ENCODE measurements around the gene ZNF71. TPM values are rescaled to one million over a fixed set of nuclear protein-coding genes. Genes with fewer than 3 reads are reported as not detected.

ZNF71 gene
- total and polyA plus RNA-seq, 2 of the 8 experiments (the other 6 are each of a cell fraction or from before 2014, with no cell fraction given): 8.2 to 12.4 TPM

Other genes with a start within 250 kb of the ZNF71 start
- 3.8 and 5.8 TPM in 2 replicates for gene ZNF582, start 201.8 kb upstream of the ZNF71 start, total RNA-seq (2021; fragmentation: NEBNext Ultra II Directional; extraction: Animal tissue kit (Norgen Biotek cat#: 25700))
- 2.4 and 3.8 TPM in 2 replicates for gene ZNF582, start 201.8 kb upstream of the ZNF71 start, polyA plus RNA-seq (2011; rRNA removed)
- 2.6 and 2.8 TPM in 2 replicates for gene ZNF583, start 191.0 kb upstream of the ZNF71 start, total RNA-seq (2021; fragmentation: NEBNext Ultra II Directional; extraction: Animal tissue kit (Norgen Biotek cat#: 25700))
- 0.24 and 0.48 TPM in 2 replicates for gene ZNF583, start 191.0 kb upstream of the ZNF71 start, polyA plus RNA-seq (2011; rRNA removed)
- 9.3 and 10.7 TPM in 2 replicates for gene ZNF667, start 118.0 kb upstream of the ZNF71 start, total RNA-seq (2021; fragmentation: NEBNext Ultra II Directional; extraction: Animal tissue kit (Norgen Biotek cat#: 25700))
- gene ZNF667, start 118.0 kb upstream of the ZNF71 start, polyA plus RNA-seq (2011; rRNA removed): 3.1 and 4.4 TPM in 2 replicates
- gene ZNF471, start 87.4 kb upstream of the ZNF71 start, total RNA-seq (2021; fragmentation: NEBNext Ultra II Directional; extraction: Animal tissue kit (Norgen Biotek cat#: 25700)): 0.42 and 0.74 TPM in 2 replicates
- 0.46 and 0.73 TPM in 2 replicates for gene ZNF471, start 87.4 kb upstream of the ZNF71 start, polyA plus RNA-seq (2011; rRNA removed)
- gene ZFP28, start 56.4 kb upstream of the ZNF71 start, total RNA-seq (2021; fragmentation: NEBNext Ultra II Directional; extraction: Animal tissue kit (Norgen Biotek cat#: 25700)): 4.5 and 5.2 TPM in 2 replicates
- 1.3 and 1.6 TPM in 2 replicates for gene ZFP28, start 56.4 kb upstream of the ZNF71 start, polyA plus RNA-seq (2011; rRNA removed)
- gene ZNF470, start 27.8 kb upstream of the ZNF71 start, total RNA-seq (2021; fragmentation: NEBNext Ultra II Directional; extraction: Animal tissue kit (Norgen Biotek cat#: 25700)): 6.8 and 8.8 TPM in 2 replicates
- 1.9 and 2.0 TPM in 2 replicates for gene ZNF470, start 27.8 kb upstream of the ZNF71 start, polyA plus RNA-seq (2011; rRNA removed)
- not detected in 2 replicates for gene SMIM17, start 47.9 kb downstream of the ZNF71 start, total RNA-seq (2021; fragmentation: NEBNext Ultra II Directional; extraction: Animal tissue kit (Norgen Biotek cat#: 25700))
- gene SMIM17, start 47.9 kb downstream of the ZNF71 start, polyA plus RNA-seq (2011; rRNA removed): 0.06 TPM in 1 of 2 replicates, not detected in the other
- gene ZNF835, start 76.5 kb downstream of the ZNF71 start, total RNA-seq (2021; fragmentation: NEBNext Ultra II Directional; extraction: Animal tissue kit (Norgen Biotek cat#: 25700)): 1.8 and 2.2 TPM in 2 replicates
- 0.02 and 0.05 TPM in 2 replicates for gene ZNF835, start 76.5 kb downstream of the ZNF71 start, polyA plus RNA-seq (2011; rRNA removed)
- not detected in 2 replicates for gene PEG3, start 245.4 kb downstream of the ZNF71 start, total RNA-seq (2021; fragmentation: NEBNext Ultra II Directional; extraction: Animal tissue kit (Norgen Biotek cat#: 25700))
- not detected in 2 replicates for gene PEG3, start 245.4 kb downstream of the ZNF71 start, polyA plus RNA-seq (2011; rRNA removed)
- not detected in 2 replicates for gene ZIM2, start 245.4 kb downstream of the ZNF71 start, total RNA-seq (2021; fragmentation: NEBNext Ultra II Directional; extraction: Animal tissue kit (Norgen Biotek cat#: 25700))
- not detected in 2 replicates for gene ZIM2, start 245.4 kb downstream of the ZNF71 start, polyA plus RNA-seq (2011; rRNA removed)

All from H1 (cell line).